ENCODE results near the gene SPATA6L. TPM values are rescaled to one million over a fixed set of nuclear protein-coding genes. Genes with fewer than 3 reads are reported as not detected.
A peak's percentile ranks its signal among the peaks of the same experiment; 100 is the strongest.

The SPATA6L gene
- total RNA-seq, 1 experiment from 2014 or later = 1.3 TPM

- peak; percentile 58 for DNase-seq (ENCODE audit: low read depth, low spot score)
- in situ Hi-C loops (cut with HindIII; ENCODE audit: low pct_unique_long_range_greater_than_20kb, low sequenced_read_pairs) = no loop called here
These were observed 117.2 kb downstream of the SPATA6L start for GRCh38 chr9:4548811-4549725.

Other genes starting within 250 kb of the SPATA6L start
- 1.4 and 1.6 TPM in 2 replicates for gene SLC1A1, start 176.0 kb downstream of the SPATA6L start, total RNA-seq (2014; rRNA removed; shearing (Covaris generic))
- 6.4 and 9.0 TPM in 2 replicates for gene PLPP6, start 4.2 kb downstream of the SPATA6L start, total RNA-seq (2014; rRNA removed; shearing (Covaris generic))
- gene CDC37L1, start 13.1 kb upstream of the SPATA6L start, total RNA-seq (2014; rRNA removed; shearing (Covaris generic)) = 8.9 and 11.0 TPM in 2 replicates
- 42.5 and 45.3 TPM in 2 replicates for gene AK3, start 74.7 kb upstream of the SPATA6L start, total RNA-seq (2014; rRNA removed; shearing (Covaris generic))
- gene RCL1, start 126.5 kb upstream of the SPATA6L start, total RNA-seq (2014; rRNA removed; shearing (Covaris generic)) = 17.6 and 21.5 TPM in 2 replicates

Measured in SK-MEL-5 (cell line).